ENCODE results near the gene ERBB4. TPM values are rescaled to one million over a fixed set of nuclear protein-coding genes. Genes with fewer than 3 reads are reported as not detected.

The ERBB4 gene
- total RNA-seq, 4 donors from 2014 or later: 0.16 to 12.7 (median 0.27) TPM; not detected in 1

DNA sequence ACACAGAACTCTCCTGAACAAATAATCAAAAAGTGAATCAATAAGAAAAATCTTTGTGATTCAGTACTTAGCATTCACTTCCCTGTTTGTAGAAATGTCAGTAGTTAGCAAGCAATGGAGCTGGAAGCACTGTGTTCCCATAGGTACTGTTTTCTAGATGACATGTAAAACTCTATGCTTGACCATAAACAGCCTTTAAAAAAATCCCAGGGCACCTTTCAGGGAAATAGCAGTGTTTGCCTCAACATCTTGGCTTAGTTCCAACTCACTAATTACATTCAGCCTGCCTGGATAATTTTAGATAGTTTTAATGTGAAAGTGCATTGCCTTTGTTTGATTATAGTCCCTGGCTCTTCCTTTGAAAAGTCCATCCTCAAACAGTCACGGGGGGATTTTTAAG, 721.8 kb downstream of the ERBB4 start:
- no peak overlapping the region for H3K4me3 ChIP-seq
- no peaks in the 10 kb centered on the region for H3K4me1 ChIP-seq
- H3K36me3 ChIP-seq: peaks cover 0 to 2% (median 0%) of the 10 kb centered on the region in 4 donors
- intact Hi-C loops (cut with DNase I; ENCODE audit: low total_unique reads) (no loop called here), in situ Hi-C loops (cut with MboI; ENCODE audit: low pct_ligation_motif_present in 1 of 4, low pct_unique_long_range_greater_than_20kb in 1 of 4, low sequenced_read_pairs in 3 of 4) (no loop called here)
- 47 to 50% methylated on average over 1 of the region's 1 CpG for WGBS, 2 donors (ENCODE audit: low coverage in 1 of 2)
- H3K27me3 ChIP-seq: no peaks in the 10 kb centered on the region
- no peak for DNase-seq
- no peaks in the 10 kb centered on the region for H3K9me3 ChIP-seq
- no peak overlapping the region for H3K27ac ChIP-seq
- TF ChIP-seq POLR2AphosphoS5 (IDR thresholded peaks at IDR 0.05) (no peak), EP300 (IDR thresholded peaks at IDR 0.05; ENCODE audit: low read depth) (no peak), POLR2A (IDR thresholded peaks at IDR 0.05) (no peak)
- TF ChIP-seq, protein P1, sequence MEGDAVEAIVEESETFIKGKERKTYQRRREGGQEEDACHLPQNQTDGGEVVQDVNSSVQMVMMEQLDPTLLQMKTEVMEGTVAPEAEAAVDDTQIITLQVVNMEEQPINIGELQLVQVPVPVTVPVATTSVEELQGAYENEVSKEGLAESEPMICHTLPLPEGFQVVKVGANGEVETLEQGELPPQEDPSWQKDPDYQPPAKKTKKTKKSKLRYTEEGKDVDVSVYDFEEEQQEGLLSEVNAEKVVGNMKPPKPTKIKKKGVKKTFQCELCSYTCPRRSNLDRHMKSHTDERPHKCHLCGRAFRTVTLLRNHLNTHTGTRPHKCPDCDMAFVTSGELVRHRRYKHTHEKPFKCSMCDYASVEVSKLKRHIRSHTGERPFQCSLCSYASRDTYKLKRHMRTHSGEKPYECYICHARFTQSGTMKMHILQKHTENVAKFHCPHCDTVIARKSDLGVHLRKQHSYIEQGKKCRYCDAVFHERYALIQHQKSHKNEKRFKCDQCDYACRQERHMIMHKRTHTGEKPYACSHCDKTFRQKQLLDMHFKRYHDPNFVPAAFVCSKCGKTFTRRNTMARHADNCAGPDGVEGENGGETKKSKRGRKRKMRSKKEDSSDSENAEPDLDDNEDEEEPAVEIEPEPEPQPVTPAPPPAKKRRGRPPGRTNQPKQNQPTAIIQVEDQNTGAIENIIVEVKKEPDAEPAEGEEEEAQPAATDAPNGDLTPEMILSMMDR (IDR thresholded peaks at IDR 0.05): no peak

DNA sequence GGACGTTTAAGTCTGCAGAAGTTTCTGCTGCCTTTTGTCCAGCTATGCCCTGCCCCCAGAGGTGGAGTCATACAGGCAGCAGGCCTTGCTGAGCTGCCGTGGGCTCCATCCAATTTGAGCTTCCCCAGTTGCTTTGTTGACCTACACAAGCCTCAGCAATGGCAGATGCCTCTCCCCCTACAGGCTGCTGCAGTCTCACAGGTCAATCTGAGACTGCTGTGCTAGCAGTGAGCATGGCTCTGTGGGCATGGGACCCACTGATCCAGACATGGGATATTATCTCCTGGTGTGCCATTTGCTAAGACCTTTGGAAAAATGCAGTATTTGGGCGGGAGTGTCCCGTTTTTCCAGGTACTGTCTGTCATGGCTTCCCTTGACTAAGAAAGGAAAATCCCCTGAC, 726.0 kb downstream of the ERBB4 start:
- no peaks in the 10 kb centered on the region for H3K9me3 ChIP-seq
- no peak overlapping the region for H3K27ac ChIP-seq
- H3K4me1 ChIP-seq: no peaks in the 10 kb centered on the region
- DNase-seq: no peak
- no peaks in the 10 kb centered on the region for H3K27me3 ChIP-seq
- H3K36me3 ChIP-seq: no peaks in the 10 kb centered on the region
- H3K4me3 ChIP-seq: no peak overlapping the region
- TF ChIP-seq EP300 (IDR thresholded peaks at IDR 0.05; ENCODE audit: low read depth): no peak
- TF ChIP-seq POLR2A (IDR thresholded peaks at IDR 0.05): no peak
- TF ChIP-seq, protein P1 (IDR thresholded peaks at IDR 0.05): no peak
- TF ChIP-seq POLR2AphosphoS5 (IDR thresholded peaks at IDR 0.05): no peak
- intact Hi-C loops (cut with DNase I; ENCODE audit: low total_unique reads) (no loop called here), in situ Hi-C loops (cut with MboI; ENCODE audit: low pct_ligation_motif_present in 1 of 4, low pct_unique_long_range_greater_than_20kb in 1 of 4, low sequenced_read_pairs in 3 of 4) (no loop called here)
- 64% methylated on average over 4 of the region's 4 CpGs; no CpG with 5 or more reads in 1 of the 2 donors for WGBS, 2 donors (ENCODE audit: low coverage in 1 of 2)

DNA sequence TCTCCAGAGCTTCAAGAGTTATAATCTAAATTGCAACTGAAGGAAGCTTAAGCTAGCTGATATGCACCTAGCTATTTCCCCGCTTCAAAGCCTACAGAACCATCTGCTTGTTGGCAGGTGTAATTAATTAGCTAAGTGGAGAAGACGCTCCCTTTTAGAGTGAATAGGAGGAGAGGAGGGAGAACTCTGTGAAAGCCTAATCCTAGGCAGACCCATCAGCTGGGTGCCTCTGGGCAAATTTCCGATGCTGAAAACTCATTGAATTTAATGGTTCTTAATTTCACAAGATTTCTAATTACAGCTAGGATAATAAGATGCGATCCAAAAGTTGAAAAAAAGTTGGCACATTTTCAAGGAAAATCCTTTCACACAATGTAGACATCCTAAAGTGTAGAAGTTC, 735.9 kb downstream of the ERBB4 start:
- TF ChIP-seq EP300 (IDR thresholded peaks at IDR 0.05; ENCODE audit: low read depth) (no peak), POLR2A (IDR thresholded peaks at IDR 0.05) (no peak)
- TF ChIP-seq, protein P1 (IDR thresholded peaks at IDR 0.05): no peak
- intact Hi-C loops (cut with DNase I; ENCODE audit: low total_unique reads) (no loop called here), in situ Hi-C loops (cut with MboI; ENCODE audit: low pct_ligation_motif_present in 1 of 4, low pct_unique_long_range_greater_than_20kb in 1 of 4, low sequenced_read_pairs in 3 of 4) (no loop called here)
- Histone ChIP-seq H3K27ac (no peak overlapping the region), H3K4me1 (no peaks in the 10 kb centered on the region), H3K9me3 (no peaks in the 10 kb centered on the region), H3K4me3 (no peak overlapping the region), H3K36me3 (no peaks in the 10 kb centered on the region), H3K27me3 (no peaks in the 10 kb centered on the region)
- 81% methylated on average over 4 of the region's 4 CpGs for WGBS, 2 donors (ENCODE audit: low coverage in 1 of 2)
- DNase-seq: no peak

DNA sequence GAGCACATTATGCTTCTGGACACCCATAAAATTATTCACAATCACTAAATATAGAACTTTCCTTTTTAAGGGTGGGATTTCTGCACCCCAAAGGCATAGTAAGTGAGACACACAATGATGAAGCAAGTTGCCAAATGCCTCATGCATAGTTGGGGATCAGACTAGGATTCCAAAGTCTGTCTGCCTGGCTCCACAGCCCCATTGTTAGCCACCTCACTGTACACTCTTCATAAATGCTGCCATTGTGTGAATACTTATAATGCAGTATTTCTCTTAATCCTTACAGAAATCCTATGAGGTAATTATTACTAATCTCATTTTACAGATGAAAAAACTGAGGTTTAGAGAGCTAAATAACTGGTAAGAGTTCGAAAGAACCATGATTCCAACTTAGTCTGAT, 738.6 kb downstream of the ERBB4 start:
- Histone ChIP-seq H3K4me3 (no peak overlapping the region), H3K4me1 (no peaks in the 10 kb centered on the region), H3K9me3 (no peaks in the 10 kb centered on the region), H3K27ac (no peak overlapping the region), H3K27me3 (no peaks in the 10 kb centered on the region), H3K36me3 (no peaks in the 10 kb centered on the region)
- TF ChIP-seq, protein P1 (IDR thresholded peaks at IDR 0.05): no peak
- TF ChIP-seq POLR2A (IDR thresholded peaks at IDR 0.05) (no peak), EP300 (IDR thresholded peaks at IDR 0.05; ENCODE audit: low read depth) (no peak), POLR2AphosphoS5 (IDR thresholded peaks at IDR 0.05) (no peak)
- DNase-seq: no peak
- intact Hi-C loops (cut with DNase I; ENCODE audit: low total_unique reads): no loop called here
- WGBS, 2 donors (ENCODE audit: low coverage in 1 of 2): 58 to 70% methylated on average over 1 of the region's 1 CpG
- in situ Hi-C loops (cut with MboI; ENCODE audit: low pct_ligation_motif_present in 1 of 4, low pct_unique_long_range_greater_than_20kb in 1 of 4, low sequenced_read_pairs in 3 of 4): no loop called here

Data from transverse colon (tissue), 4 donors.